ENCODE measurements around the gene PRKCZ.

GRCh38 chr1:2177541-2177940, 127.3 kb downstream of the PRKCZ start:
- TF ChIP-seq CTCF (IDR thresholded peaks at IDR 0.05) = no peak
- TF ChIP-seq POLR2A (IDR thresholded peaks at IDR 0.05) = no peak
